Measurements from ENCODE around the gene SORT1.

SORT1 gene

DNA sequence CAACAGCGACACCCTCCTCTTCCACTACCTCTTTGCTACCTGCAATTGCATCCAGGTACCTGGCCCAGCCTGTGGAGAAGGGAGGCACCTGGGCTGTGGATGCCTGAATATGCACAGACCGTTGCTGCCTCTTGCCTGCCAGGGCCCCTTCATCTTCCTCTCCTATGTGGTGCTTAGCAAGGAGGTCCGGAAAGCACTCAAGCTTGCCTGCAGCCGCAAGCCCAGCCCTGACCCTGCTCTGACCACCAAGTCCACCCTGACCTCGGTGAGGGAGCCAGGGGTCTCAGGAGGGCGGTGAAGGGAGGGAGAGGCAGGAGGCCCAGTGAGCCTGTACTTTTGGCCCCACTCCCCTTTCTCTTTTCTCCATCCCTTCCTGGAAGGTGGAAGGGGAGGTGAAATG is 126.3 kb downstream of the SORT1 start:
- DNase-seq: no peak

DNA sequence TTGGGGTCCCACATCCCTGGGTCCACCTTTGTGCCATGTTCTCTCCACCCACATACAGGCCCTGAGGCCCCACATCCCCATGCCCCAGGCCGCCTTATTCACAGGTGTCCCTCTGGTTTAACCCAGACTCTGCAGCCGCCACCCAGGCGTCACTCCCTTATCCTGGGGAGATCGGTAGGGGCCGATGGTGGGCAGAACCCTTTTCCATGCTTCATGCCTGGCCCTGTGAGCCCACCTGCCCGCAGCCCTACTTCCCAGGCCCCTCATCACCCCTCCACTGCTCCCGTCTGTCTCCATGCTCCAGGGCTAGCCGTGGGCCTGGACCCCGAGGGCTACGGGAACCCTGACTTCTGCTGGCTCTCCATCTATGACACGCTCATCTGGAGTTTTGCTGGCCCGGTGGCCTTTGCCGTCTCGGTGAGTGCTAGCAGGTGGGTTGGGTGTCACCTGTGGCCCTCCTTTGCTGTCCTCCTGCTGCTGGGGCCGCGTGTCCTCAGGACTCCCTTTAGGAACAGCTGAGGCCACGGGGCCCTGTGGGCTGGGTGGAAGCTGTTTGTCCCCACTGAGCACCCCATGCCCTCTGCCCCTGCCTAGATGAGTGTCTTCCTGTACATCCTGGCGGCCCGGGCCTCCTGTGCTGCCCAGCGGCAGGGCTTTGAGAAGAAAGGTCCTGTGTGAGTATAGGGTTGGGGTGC is 126.9 kb downstream of the SORT1 start:
- DNase-seq: no peak

- DNase-seq: no peak
Measured at GRCh38 chr1:109269981-109270622, 127.6 kb downstream of the SORT1 start.

GRCh38 chr1:109269212-109269980 is 128.3 kb downstream of the SORT1 start:
- no peak for DNase-seq

GRCh38 chr1:109268431-109269211 is 129.1 kb downstream of the SORT1 start:
- no peak for DNase-seq

DNA sequence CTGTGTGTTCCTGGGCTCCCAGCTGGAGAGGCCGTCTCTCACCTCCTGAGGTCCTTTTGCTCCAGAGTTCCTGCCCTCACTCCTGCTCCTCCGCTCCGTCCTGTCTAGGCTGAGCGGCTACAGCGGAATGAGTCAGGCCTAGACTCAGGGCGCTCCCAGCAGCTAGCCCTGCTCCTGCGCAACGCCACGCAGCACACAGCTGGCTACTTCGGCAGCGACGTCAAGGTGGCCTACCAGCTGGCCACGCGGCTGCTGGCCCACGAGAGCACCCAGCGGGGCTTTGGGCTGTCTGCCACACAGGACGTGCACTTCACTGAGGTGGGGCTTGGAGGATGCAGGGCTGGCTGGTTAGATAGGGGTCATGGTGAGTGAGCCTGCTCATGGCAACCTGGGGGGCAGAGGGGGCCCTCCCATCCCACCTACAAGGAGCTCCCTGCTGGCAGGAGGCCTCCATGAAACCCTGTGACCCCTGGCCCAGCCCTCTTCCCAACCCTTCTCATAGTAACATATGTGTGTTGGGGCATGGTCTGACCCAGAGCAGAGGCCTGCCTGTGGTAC is 129.9 kb downstream of the SORT1 start:
- DNase-seq: no peak

DNA sequence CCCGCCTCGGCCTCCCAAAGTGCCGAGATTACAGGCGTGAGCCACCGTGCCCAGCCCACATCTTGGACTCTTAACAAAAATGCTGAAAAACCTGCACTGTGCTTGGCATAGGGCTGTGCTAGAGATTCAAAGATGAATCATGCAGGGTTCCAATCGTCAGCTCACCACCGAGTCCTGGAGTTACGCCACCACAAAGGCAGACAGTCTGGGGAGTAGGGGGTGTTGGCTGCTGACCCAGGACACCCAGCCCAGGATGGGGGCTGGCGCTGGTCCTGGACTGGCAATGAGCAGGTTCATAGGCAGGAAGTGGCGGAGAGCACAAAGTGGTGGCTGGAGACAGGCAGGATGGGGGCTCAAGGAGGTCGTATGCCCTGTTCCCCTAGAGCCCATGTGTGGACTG is 130.8 kb downstream of the SORT1 start:
- no peak for DNase-seq

DNA sequence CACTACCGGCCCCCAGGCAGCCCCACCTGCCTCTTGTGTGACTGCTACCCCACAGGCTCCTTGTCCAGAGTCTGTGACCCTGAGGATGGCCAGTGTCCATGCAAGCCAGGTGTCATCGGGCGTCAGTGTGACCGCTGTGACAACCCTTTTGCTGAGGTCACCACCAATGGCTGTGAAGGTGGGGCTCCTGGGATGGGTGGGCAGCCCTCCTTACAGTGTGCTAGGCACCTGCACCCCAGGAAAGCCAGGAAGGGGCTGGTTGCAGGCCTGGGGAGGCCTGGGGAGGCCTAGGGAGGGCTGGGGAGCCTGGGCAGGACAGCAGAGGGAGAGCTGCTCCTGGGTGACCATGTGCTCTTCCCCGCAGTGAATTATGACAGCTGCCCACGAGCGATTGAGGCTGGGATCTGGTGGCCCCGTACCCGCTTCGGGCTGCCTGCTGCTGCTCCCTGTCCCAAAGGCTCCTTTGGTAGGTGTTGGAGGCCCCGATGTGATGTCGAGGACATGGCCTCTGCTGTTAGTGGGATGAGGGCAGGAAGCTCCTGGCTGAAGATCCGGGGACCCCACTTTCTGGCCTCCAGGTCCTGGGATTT is 131.9 kb downstream of the SORT1 start:
- no peak for DNase-seq

DNA sequence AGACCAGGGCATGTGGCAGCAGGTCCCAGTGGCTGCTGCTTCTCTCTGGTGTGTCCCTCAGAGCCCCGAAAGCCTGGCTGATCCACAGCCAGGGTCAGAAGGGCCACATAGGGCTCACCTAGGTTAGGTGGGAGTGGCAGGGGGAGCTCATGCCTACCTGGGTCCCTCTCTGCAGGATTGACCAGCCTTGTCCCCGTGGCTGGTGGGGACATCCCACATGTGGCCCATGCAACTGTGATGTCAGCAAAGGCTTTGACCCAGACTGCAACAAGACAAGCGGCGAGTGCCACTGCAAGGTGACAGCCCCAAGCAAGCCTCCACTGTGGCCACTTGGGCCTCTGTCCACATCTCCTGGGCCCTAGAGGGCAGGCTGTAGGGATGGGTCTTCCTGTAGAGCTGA is 132.7 kb downstream of the SORT1 start:
- no peak for DNase-seq

DNA sequence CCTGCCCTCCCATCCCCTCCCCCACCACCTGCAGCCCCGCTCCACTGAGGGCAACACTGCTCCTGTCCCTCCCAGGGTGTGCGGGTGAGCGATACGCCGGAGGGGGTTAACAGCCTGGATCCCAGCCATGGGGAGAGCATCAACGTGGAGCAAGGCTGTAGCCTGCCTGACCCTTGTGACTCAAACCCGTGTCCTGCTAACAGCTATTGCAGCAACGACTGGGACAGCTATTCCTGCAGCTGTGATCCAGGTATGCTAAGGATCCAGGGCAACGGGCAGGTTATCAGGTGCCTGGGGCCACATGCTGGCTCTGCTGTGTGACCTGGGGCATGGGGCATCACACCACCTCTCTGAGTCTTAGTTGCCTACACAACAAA is 133.4 kb downstream of the SORT1 start:
- DNase-seq: no peak

DNA sequence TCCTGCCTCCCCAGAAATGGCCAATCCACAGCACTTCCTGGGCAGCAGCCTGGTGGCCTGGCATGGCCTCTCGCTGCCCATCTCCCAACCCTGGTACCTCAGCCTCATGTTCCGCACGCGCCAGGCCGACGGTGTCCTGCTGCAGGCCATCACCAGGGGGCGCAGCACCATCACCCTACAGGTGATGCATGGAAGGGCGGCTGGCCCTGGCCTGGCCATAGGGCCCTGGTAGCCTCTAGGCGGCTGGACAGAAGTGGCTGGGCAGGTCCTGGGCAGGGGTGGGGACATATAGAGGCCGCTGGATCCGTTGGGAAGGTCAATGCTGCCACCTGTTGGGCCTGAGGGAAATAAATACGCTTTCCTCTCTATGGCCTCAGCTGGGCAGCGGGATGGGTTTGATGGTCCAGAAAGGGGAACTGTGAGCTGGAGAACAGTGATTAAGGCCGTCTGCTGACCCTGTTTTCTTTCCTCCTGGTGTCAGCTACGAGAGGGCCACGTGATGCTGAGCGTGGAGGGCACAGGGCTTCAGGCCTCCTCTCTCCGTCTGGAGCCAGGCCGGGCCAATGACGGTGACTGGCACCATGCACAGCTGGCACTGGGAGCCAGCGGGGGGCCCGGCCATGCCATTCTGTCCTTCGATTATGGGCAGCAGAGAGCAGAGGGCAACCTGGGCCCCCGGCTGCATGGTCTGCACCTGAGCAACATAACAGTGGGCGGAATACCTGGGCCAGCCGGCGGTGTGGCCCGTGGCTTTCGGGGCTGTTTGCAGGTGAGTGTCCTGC is 133.9 kb downstream of the SORT1 start:
- DNase-seq: peak; percentile 89

- DNase-seq: peak; percentile 22
Measured at GRCh38 chr1:109263234-109263596, 134.5 kb downstream of the SORT1 start.

GRCh38 chr1:109262231-109263055 is 135.3 kb downstream of the SORT1 start:
- no peak for DNase-seq

DNA sequence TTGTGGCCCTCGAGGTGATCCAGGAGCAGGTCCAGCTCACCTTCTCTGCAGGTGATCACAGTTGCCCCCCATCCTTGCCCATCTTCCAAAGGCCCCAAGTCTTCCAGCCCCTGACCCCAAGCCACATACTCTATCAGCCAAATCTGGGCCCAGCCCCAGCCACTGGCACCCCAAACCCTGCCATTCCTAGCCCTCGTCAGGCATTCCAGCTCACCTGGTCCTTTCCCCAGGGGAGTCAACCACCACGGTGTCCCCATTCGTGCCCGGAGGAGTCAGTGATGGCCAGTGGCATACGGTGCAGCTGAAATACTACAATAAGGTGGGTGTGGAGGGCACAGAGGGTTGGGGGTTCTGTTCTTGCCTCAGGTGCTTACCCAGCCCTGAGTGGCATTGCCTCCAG is 136.1 kb downstream of the SORT1 start:
- DNase-seq: no peak

DNA sequence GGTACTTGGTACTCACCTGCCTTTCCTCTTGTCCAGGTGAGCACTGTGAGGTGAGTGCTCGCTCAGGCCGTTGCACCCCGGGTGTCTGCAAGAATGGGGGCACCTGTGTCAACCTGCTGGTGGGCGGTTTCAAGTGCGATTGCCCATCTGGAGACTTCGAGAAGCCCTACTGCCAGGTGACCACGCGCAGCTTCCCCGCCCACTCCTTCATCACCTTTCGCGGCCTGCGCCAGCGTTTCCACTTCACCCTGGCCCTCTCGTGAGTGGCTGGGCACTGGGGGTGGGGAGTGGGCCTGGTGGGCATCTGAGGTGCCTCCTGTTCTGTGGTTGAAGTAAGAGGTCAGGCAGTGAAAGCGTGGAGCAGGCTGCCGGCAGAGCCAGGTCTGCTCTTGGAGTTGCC is 136.7 kb downstream of the SORT1 start:
- DNase-seq: no peak

DNA sequence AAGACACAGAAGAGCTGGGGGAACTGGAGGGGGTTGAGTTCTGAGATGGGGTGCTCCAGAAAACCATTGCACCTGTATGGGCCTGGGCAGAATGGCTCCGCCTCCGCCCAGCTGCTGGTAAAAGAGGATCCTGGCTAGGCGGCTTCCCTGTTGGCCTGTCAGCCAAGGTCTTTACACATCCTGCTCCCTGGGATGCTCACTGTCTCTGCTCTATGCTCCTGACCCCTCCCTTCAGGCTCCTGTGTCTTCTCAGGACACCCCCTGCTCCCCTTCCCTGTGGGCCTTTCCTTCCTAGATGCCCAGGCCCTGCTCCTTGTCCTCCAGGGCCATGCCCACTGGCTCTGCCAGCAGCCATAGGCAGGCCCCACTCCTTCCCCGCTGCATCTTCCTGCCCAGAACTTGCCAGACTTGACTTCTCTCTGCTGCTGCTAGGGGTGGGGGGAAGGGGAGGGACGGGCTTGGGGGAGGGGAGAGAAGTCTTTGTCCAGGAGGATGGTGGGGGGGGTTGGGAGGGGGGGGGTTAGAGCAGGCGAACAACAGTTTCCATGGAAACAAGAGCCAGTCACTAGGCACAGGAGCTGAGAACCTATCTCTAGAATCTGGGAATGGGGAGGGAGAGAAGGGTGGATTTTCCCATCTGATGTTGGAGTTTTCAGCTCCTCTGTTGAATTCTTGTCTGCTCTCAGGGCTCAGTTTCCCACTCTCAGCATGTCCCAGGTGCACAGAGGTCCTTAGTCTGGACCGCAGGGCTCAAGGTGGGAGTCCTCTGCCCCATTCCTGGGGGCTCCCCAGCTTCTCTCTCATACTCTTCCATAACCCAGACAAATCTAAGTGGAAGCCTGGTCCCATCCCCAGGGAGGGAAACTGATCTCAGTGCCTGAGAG is 137.8 kb downstream of the SORT1 start:
- DNase-seq: no peak

All from stimulated activated CD4-positive, alpha-beta T cell treated with anti-CD3 and anti-CD28 coated beads, Interleukin-15, amount 100 ng/mL, for 24 hours (primary cell).